Thyroid gland (tissue), 4 donors: ENCODE data around the gene ZC3H6.

Experiments
- CTCF ChIP-seq, 6 experiments: fragments of 200-600 bp in 3 of 6; fragments of 450-650 bp in 3 of 6; sonication (generic) in 3 of 6; IDR thresholded peaks; one replicate each; pipeline ENCODE4 v1.5.1; 2016 to 2019; ENCODE audit warnings: antibody characterized with exemption in 6 of 6, mild to moderate bottlenecking in 2 of 6, inconsistent platforms in 1 of 6, moderate library complexity in 1 of 6
- POLR2A ChIP-seq, 2 donors: fragments of 450-650 bp; IDR thresholded peaks; one replicate each; pipeline ENCODE4 v1.6.1; 2017; ENCODE audit warnings: antibody characterized with exemption in 2 of 2, mild to moderate bottlenecking in 2 of 2, moderate library complexity in 1 of 2

DNA sequence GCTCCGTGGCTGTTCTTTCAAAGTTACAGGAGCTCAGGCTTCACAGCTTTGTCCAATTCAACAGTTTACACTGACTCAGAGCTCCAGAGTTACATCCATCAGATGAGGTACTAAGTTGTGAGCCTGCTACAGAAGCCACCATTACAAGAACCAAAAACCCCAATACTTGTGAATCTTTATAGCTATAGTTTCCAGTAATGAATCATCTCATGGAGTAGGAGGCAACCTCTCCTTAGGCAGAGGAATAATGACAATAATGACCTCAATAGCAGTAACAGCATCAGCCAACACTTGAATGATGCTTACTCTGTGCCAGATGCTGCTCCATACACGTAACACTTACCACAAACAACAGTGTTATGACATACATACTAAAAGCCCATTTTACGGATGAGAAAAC, 24.1 kb upstream of the ZC3H6 start:
- TF ChIP-seq CTCF (IDR thresholded peaks at IDR 0.05) (no peak), POLR2A (IDR thresholded peaks at IDR 0.05) (no peak)
